Suprapubic skin (tissue), 4 donors: Measurements from ENCODE around the gene CCDC124. TPM values are rescaled to one million over a fixed set of nuclear protein-coding genes. Genes with fewer than 3 reads are reported as not detected.
"Not testable (repeated sequence)": the region's sequence is repeated elsewhere in the genome, so short reads cannot be mapped to it uniquely, and the experiment has no call there.

Source experiments
- DNase-seq, 2 donors: peaks; one replicate each; pipeline ENCODE4 v3.0.0-alpha.2; 2019; ENCODE audit warnings: low spot score in 2 of 2
- H3K27ac ChIP-seq: fragments of 200-600 bp; sonication (generic); one replicate; pipeline ENCODE4 v1.5.1; 2019
- H3K27me3 ChIP-seq: fragments of 200-600 bp; sonication (generic); one replicate; pipeline ENCODE4 v1.5.1; 2019
- H3K36me3 ChIP-seq: fragments of 200-600 bp; sonication (generic); one replicate; pipeline ENCODE4 v1.5.1; 2019
- H3K4me1 ChIP-seq: fragments of 200-600 bp; sonication (generic); one replicate; pipeline ENCODE4 v1.5.1; 2019
- H3K4me3 ChIP-seq: fragments of 200-600 bp; sonication (generic); one replicate; pipeline ENCODE4 v1.5.1; 2019; ENCODE audit warnings: mild to moderate bottlenecking
- H3K9me3 ChIP-seq: fragments of 200-600 bp; sonication (generic); one replicate; pipeline ENCODE4 v1.5.1; 2019
- CTCF ChIP-seq, 2 donors: fragments of 200-600 bp in 1 of 2; fragments of 450-650 bp in 1 of 2; sonication (generic) in 1 of 2; IDR thresholded peaks; one replicate each; pipeline ENCODE4 v1.5.1; 2016 to 2019; ENCODE audit warnings: antibody characterized with exemption in 2 of 2, mild to moderate bottlenecking in 1 of 2, moderate library complexity in 1 of 2
- EP300 ChIP-seq: sonication (generic); formaldehyde crosslinking; IDR thresholded peaks from one replicate; pipeline ENCODE4 v1.6.1; 2017; ENCODE audit warnings: antibody characterized with exemption
- POLR2A ChIP-seq, 2 donors: fragments of 450-650 bp; IDR thresholded peaks; one replicate each; pipeline ENCODE4 v1.6.1; 2017; ENCODE audit warnings: antibody characterized with exemption in 2 of 2, mild to moderate bottlenecking in 2 of 2, moderate library complexity in 2 of 2
- POLR2AphosphoS5 ChIP-seq, 3 donors: sonication (generic); formaldehyde crosslinking; IDR thresholded peaks; one replicate each; pipeline ENCODE4 v1.6.1; 2017; ENCODE audit warnings: antibody characterized with exemption in 3 of 3
- WGBS: methylation state at CpG from one replicate; pipeline ENCODE4 v1.1.5; 2018; 5-methylcytosine and 5-hydroxymethylcytosine counted together
- total RNA-seq, 4 donors: library from RNA; depleted of rRNA; stranded (reverse); fragments of >200 nt; gene quantifications; one replicate each; pipeline ENCODE4 v1.1.0, GENCODE V29; 2016

CCDC124 gene
- total RNA-seq, 4 donors from 2014 or later = 24.3 to 42.7 (median 33.1) TPM

GRCh38 chr19:17910791-17911360 is 21.9 kb upstream of the CCDC124 start:
- peaks cover 4% of the 10 kb centered on the region for H3K27me3 ChIP-seq
- no peaks in the 10 kb centered on the region for H3K36me3 ChIP-seq
- no peak for DNase-seq
- TF ChIP-seq POLR2AphosphoS5 (IDR thresholded peaks at IDR 0.05) = no peak
- TF ChIP-seq CTCF (IDR thresholded peaks at IDR 0.05) = no peak
- TF ChIP-seq POLR2A (IDR thresholded peaks at IDR 0.05) = no peak
- TF ChIP-seq EP300 = no peak
- peaks cover 4% of the 10 kb centered on the region for H3K4me1 ChIP-seq
- H3K27ac ChIP-seq = no peak overlapping the region
- no peaks in the 10 kb centered on the region for H3K9me3 ChIP-seq
- 82% methylated on average over 11 of the region's 11 CpGs for WGBS
- H3K4me3 ChIP-seq = no peak overlapping the region

GRCh38 chr19:17915940-17916593 is 16.7 kb upstream of the CCDC124 start:
- TF ChIP-seq POLR2AphosphoS5 (IDR thresholded peaks at IDR 0.05) (no peak), CTCF (IDR thresholded peaks at IDR 0.05) (no peak), EP300 (no peak), POLR2A (IDR thresholded peaks at IDR 0.05) (no peak)
- peaks cover 7% of the 10 kb centered on the region for H3K27me3 ChIP-seq
- no peak for DNase-seq

GRCh38 chr19:17918151-17918550 is 14.7 kb upstream of the CCDC124 start:
- not testable (repeated sequence) for H3K36me3 ChIP-seq, H3K4me1 ChIP-seq, H3K27ac ChIP-seq, H3K27me3 ChIP-seq, H3K4me3 ChIP-seq, DNase-seq, H3K9me3 ChIP-seq
- WGBS = 100% methylated on average over 6 of the region's 30 CpGs

More at GRCh38 chr19:17915940-17916593, 16.7 kb upstream of the CCDC124 start:
- Histone ChIP-seq H3K36me3 (no peaks in the 10 kb centered on the region), H3K4me3 (no peak overlapping the region), H3K4me1 (peaks cover 4% of the 10 kb centered on the region), H3K27ac (no peak overlapping the region), H3K9me3 (no peaks in the 10 kb centered on the region)
- WGBS = 62% methylated on average over 6 of the region's 6 CpGs

- H3K27ac ChIP-seq, DNase-seq, H3K27me3 ChIP-seq, H3K4me3 ChIP-seq, H3K9me3 ChIP-seq, H3K4me1 ChIP-seq, H3K36me3 ChIP-seq: not testable (repeated sequence)
- 62% methylated on average over 3 of the region's 5 CpGs for WGBS
Measured at GRCh38 chr19:17919122-17919521, 13.7 kb upstream of the CCDC124 start.

- no peaks in the 10 kb centered on the region for H3K9me3 ChIP-seq
- no peak overlapping the region for H3K27ac ChIP-seq
- H3K4me3 ChIP-seq = no peak overlapping the region
- no peak for DNase-seq
- H3K27me3 ChIP-seq = peaks cover 4% of the 10 kb centered on the region
- no peak for TF ChIP-seq EP300
- no peak for TF ChIP-seq POLR2A (IDR thresholded peaks at IDR 0.05)
- TF ChIP-seq CTCF (IDR thresholded peaks at IDR 0.05) = no peak
- TF ChIP-seq POLR2AphosphoS5 (IDR thresholded peaks at IDR 0.05) = no peak
- H3K4me1 ChIP-seq = peaks cover 3% of the 10 kb centered on the region
- H3K36me3 ChIP-seq = no peaks in the 10 kb centered on the region
Measured at GRCh38 chr19:17920527-17920926, 12.3 kb upstream of the CCDC124 start.

- no peak overlapping the region for H3K27ac ChIP-seq
- DNase-seq = no peak
- no peaks in the 10 kb centered on the region for H3K36me3 ChIP-seq
- H3K9me3 ChIP-seq = no peaks in the 10 kb centered on the region
- TF ChIP-seq CTCF (IDR thresholded peaks at IDR 0.05) (no peak), POLR2AphosphoS5 (IDR thresholded peaks at IDR 0.05) (no peak), POLR2A (IDR thresholded peaks at IDR 0.05) (no peak), EP300 (no peak)
- peaks cover 4% of the 10 kb centered on the region for H3K27me3 ChIP-seq
- H3K4me3 ChIP-seq = no peak overlapping the region
- H3K4me1 ChIP-seq = no peaks in the 10 kb centered on the region
- WGBS = 72% methylated on average over 3 of the region's 3 CpGs
Measured at GRCh38 chr19:17922138-17922537, 10.7 kb upstream of the CCDC124 start.
